Measurements from ENCODE around the gene MAPT. TPM values are rescaled to one million over a fixed set of nuclear protein-coding genes. Genes with fewer than 3 reads are reported as not detected.
"Not testable (repeated sequence)": the region's sequence is repeated elsewhere in the genome, so short reads cannot be mapped to it uniquely, and the experiment has no call there.

MAPT gene
- total RNA-seq, 1 experiment from 2014 or later, result 1.6 TPM

GRCh38 chr17:46020998-46021397 is 126.6 kb downstream of the MAPT start:
- TF ChIP-seq, protein P1, sequence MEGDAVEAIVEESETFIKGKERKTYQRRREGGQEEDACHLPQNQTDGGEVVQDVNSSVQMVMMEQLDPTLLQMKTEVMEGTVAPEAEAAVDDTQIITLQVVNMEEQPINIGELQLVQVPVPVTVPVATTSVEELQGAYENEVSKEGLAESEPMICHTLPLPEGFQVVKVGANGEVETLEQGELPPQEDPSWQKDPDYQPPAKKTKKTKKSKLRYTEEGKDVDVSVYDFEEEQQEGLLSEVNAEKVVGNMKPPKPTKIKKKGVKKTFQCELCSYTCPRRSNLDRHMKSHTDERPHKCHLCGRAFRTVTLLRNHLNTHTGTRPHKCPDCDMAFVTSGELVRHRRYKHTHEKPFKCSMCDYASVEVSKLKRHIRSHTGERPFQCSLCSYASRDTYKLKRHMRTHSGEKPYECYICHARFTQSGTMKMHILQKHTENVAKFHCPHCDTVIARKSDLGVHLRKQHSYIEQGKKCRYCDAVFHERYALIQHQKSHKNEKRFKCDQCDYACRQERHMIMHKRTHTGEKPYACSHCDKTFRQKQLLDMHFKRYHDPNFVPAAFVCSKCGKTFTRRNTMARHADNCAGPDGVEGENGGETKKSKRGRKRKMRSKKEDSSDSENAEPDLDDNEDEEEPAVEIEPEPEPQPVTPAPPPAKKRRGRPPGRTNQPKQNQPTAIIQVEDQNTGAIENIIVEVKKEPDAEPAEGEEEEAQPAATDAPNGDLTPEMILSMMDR (IDR thresholded peaks at IDR 0.05; ENCODE audit: unreplicated experiment), result no peak
- Mint-ChIP-seq H3K4me3 (ENCODE audit: low read depth, unreplicated experiment) (no peak overlapping the region), H3K9me3 (ENCODE audit: low read depth, unreplicated experiment) (no peaks in the 10 kb centered on the region), H3K27me3 (ENCODE audit: unreplicated experiment) (no peaks in the 10 kb centered on the region), H3K27ac (ENCODE audit: unreplicated experiment) (no peak overlapping the region), H3K4me1 (ENCODE audit: low read depth, unreplicated experiment) (no peaks in the 10 kb centered on the region), H3K36me3 (ENCODE audit: insufficient read depth, unreplicated experiment) (peaks cover 19% of the 10 kb centered on the region)
- no peak for DNase-seq
- intact Hi-C loops (cut with micrococcal nuclease; ENCODE audit: unreplicated experiment), result no loop called here
- no TSS peak for BruUV-seq (replicated peaks)
- CTCF ChIA-PET, result interaction anchor here (0.6 kb wide), 1 partner anchor 14 kb away, joined by 3 read pairs; no protein-coding TSS in a partner anchor

GRCh38 chr17:46023366-46023765 is 129.0 kb downstream of the MAPT start:
- intact Hi-C loops (cut with micrococcal nuclease; ENCODE audit: unreplicated experiment); DNase-seq; H3K9me3 Mint-ChIP-seq (ENCODE audit: low read depth, unreplicated experiment); H3K27me3 Mint-ChIP-seq (ENCODE audit: unreplicated experiment); H3K4me1 Mint-ChIP-seq (ENCODE audit: low read depth, unreplicated experiment); H3K27ac Mint-ChIP-seq (ENCODE audit: unreplicated experiment); BruUV-seq (replicated peaks); H3K4me3 Mint-ChIP-seq (ENCODE audit: low read depth, unreplicated experiment); CTCF ChIA-PET: not testable (repeated sequence)
- H3K36me3 Mint-ChIP-seq (ENCODE audit: insufficient read depth, unreplicated experiment), result peaks cover 35% of the 10 kb centered on the region

GRCh38 chr17:46023783-46024388 is 129.5 kb downstream of the MAPT start:
- TF ChIP-seq, protein P1 (IDR thresholded peaks at IDR 0.05; ENCODE audit: unreplicated experiment), result no peak
- DNase-seq, result no peak
- Mint-ChIP-seq H3K4me1 (ENCODE audit: low read depth, unreplicated experiment) (no peaks in the 10 kb centered on the region), H3K36me3 (ENCODE audit: insufficient read depth, unreplicated experiment) (peaks cover 38% of the 10 kb centered on the region), H3K4me3 (ENCODE audit: low read depth, unreplicated experiment) (no peak overlapping the region), H3K27ac (ENCODE audit: unreplicated experiment) (no peak overlapping the region), H3K9me3 (ENCODE audit: low read depth, unreplicated experiment) (no peaks in the 10 kb centered on the region), H3K27me3 (ENCODE audit: unreplicated experiment) (no peaks in the 10 kb centered on the region)
- no TSS peak for BruUV-seq (replicated peaks)
- intact Hi-C loops (cut with micrococcal nuclease; ENCODE audit: unreplicated experiment), result no loop called here
- CTCF ChIA-PET, result no interaction called here

- no peak overlapping the region for H3K27ac Mint-ChIP-seq (ENCODE audit: unreplicated experiment)
- TF ChIP-seq, protein P1 (IDR thresholded peaks at IDR 0.05; ENCODE audit: unreplicated experiment), result no peak
- no TSS peak for BruUV-seq (replicated peaks)
- CTCF ChIA-PET, result no interaction called here
- no peaks in the 10 kb centered on the region for H3K9me3 Mint-ChIP-seq (ENCODE audit: low read depth, unreplicated experiment)
- no peaks in the 10 kb centered on the region for H3K4me1 Mint-ChIP-seq (ENCODE audit: low read depth, unreplicated experiment)
- H3K27me3 Mint-ChIP-seq (ENCODE audit: unreplicated experiment), result no peaks in the 10 kb centered on the region
- peaks cover 45% of the 10 kb centered on the region for H3K36me3 Mint-ChIP-seq (ENCODE audit: insufficient read depth, unreplicated experiment)
- H3K4me3 Mint-ChIP-seq (ENCODE audit: low read depth, unreplicated experiment), result no peak overlapping the region
- intact Hi-C loops (cut with micrococcal nuclease; ENCODE audit: unreplicated experiment), result no loop called here
- DNase-seq, result no peak
These were observed 130.2 kb downstream of the MAPT start for GRCh38 chr17:46024590-46024989.

GRCh38 chr17:46025060-46025459 is 130.7 kb downstream of the MAPT start:
- no TSS peak for BruUV-seq (replicated peaks)
- H3K9me3 Mint-ChIP-seq (ENCODE audit: low read depth, unreplicated experiment), result no peaks in the 10 kb centered on the region
- H3K27ac Mint-ChIP-seq (ENCODE audit: unreplicated experiment), result peak overlapping the region; percentile 78

More at GRCh38 chr17:46025060-46025459, 130.7 kb downstream of the MAPT start:
- CTCF ChIA-PET, result no interaction called here
- Mint-ChIP-seq H3K27me3 (ENCODE audit: unreplicated experiment) (no peaks in the 10 kb centered on the region), H3K4me3 (ENCODE audit: low read depth, unreplicated experiment) (no peak overlapping the region), H3K4me1 (ENCODE audit: low read depth, unreplicated experiment) (no peaks in the 10 kb centered on the region), H3K36me3 (ENCODE audit: insufficient read depth, unreplicated experiment) (peaks cover 50% of the 10 kb centered on the region)
- TF ChIP-seq, protein P1 (IDR thresholded peaks at IDR 0.05; ENCODE audit: unreplicated experiment), result no peak
- intact Hi-C loops (cut with micrococcal nuclease; ENCODE audit: unreplicated experiment), result no loop called here
- no peak for DNase-seq

Data from Calu3 (cell line).